Left colon (tissue), 2 donors: ENCODE measurements around the gene OR10D3. TPM values are rescaled to one million over a fixed set of nuclear protein-coding genes. Genes with fewer than 3 reads are reported as not detected.

Experiments
- ATAC-seq: fragments of 200-7000 bp; cut with Tn5 transposase; one replicate; pipeline ENCODE4 v1.9.1; 2020; ENCODE audit warnings: mild to moderate bottlenecking, moderate library complexity
- DNase-seq, 2 donors: peaks; one replicate each; pipeline ENCODE4 v3.0.0-alpha.2; 2020
- intact Hi-C, 2 donors: fragments of 100-400 bp; cut with DNase I in 1 of 2; cut with micrococcal nuclease in 1 of 2; formaldehyde crosslinking; loops; one replicate each; pipeline versions ENCODE4 v1.11.2 to v1.14.0; 2022; cut with DNase I, micrococcal nuclease
- total RNA-seq, 2 donors: library from RNA; stranded (reverse); fragmentation: NEBNext Ultra II Directional; extraction: Animal tissue kit (Norgen Biotek cat#: 25700); gene quantifications; one replicate each; pipeline ENCODE4 v1.2.1, GENCODE V29; 2021
- donor health status: DM: no; HTN: no; CAD: no.
- donor health status: DM: yes; HTN: yes; CAD: no.

The OR10D3 gene
- total RNA-seq, 2 donors from 2014 or later: not detected

- intact Hi-C loops: no loop called here
- DNase-seq: no peak
These were observed 42.3 kb downstream of the OR10D3 start for GRCh38 chr11:124225471-124225870.

GRCh38 chr11:124233376-124233775 is 50.2 kb downstream of the OR10D3 start:
- ATAC-seq (no peak), DNase-seq (no peak)
- intact Hi-C loops: no loop called here

More at GRCh38 chr11:124225471-124225870, 42.3 kb downstream of the OR10D3 start:
- no peak for ATAC-seq

Other genes starting within 250 kb of the OR10D3 start
- gene OR4D5, start 243.7 kb upstream of the OR10D3 start, total RNA-seq: under 1 TPM; 0.37 to 0.81 TPM
- gene OR6T1, start 239.5 kb upstream of the OR10D3 start, total RNA-seq: not detected
- gene OR10S1, start 205.6 kb upstream of the OR10D3 start, total RNA-seq: not detected
- gene OR10G6, start 188.2 kb upstream of the OR10D3 start, total RNA-seq: not detected
- gene OR10G4, start 170.3 kb upstream of the OR10D3 start, total RNA-seq: under 1 TPM; 0.18 to 0.56 TPM
- under 1 TPM in 1 of 2 donors, not detected in 1; 0.34 TPM for gene OR10G9, start 160.3 kb upstream of the OR10D3 start, total RNA-seq
- not detected for gene OR10G8, start 156.5 kb upstream of the OR10D3 start, total RNA-seq
- gene OR10G7, start 142.0 kb upstream of the OR10D3 start, total RNA-seq: not detected
- gene VWA5A, start 67.9 kb upstream of the OR10D3 start, total RNA-seq: 10 to 100 TPM; 48.8 to 59.8 TPM
- not detected for gene OR8G1, start 57.8 kb downstream of the OR10D3 start, total RNA-seq
- not detected for gene OR8G5, start 73.0 kb downstream of the OR10D3 start, total RNA-seq
- not detected for gene OR8D1, start 130.6 kb downstream of the OR10D3 start, total RNA-seq
- not detected for gene OR8D2, start 136.9 kb downstream of the OR10D3 start, total RNA-seq
- gene OR8B2, start 201.2 kb downstream of the OR10D3 start, total RNA-seq: not detected
- not detected for gene OR8B3, start 215.7 kb downstream of the OR10D3 start, total RNA-seq
- gene OR8B4, start 241.5 kb downstream of the OR10D3 start, total RNA-seq: not detected